GM10847 (cell line): Measurements from ENCODE around the gene NEU4.

ENCODE experiments used
- POLR2A ChIP-seq: IDR thresholded peaks from 2 replicates; pipeline ENCODE4 v1.6.1; 2011; ENCODE audit not compliant: insufficient read length; ENCODE audit errors: extremely low read depth

Gene NEU4

DNA sequence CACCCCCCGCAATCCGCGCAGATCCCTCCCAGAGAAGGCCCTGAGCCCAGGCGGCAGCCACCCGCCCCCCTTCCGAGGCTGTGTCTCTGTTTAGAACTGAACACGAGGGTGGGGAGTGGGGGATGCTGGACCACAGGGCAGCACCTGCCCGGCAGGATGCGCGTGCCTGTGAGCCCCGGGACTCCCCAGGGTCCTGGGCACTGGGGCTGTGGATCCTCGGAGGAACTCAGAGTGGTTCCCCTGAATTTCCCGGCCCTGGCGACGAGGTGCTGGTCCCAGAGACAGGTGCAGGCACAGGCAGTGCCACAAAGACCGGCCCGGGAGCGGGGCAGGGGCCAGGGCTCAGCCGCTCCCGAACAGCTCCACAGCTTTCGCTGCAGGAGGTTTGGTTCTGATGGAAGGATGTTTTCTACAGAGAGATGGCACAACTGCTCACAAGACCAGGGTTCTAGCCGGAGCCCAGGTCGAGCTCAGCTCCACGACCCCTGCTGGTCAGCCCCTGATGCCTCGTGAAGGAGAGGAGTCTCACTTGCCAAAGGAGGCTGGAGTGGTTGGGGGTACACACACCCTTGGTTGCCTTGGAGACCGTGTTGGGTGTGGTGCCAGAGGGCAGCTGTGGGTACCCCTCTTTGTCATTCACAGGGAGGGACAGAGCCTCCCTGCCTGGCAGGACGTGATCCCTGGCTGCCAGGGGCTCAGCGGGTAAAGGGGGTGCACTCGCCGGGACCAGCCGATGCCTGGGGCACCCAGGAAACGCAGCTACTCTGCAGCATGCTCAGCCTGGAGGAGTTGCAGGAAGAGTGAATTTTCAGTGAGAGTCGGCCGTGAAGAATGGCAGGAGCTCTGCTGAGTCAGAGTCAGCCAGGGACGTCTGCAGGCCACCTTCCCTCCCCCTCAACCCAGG, 4.4 kb upstream of the NEU4 start:
- no peak for TF ChIP-seq POLR2A

DNA sequence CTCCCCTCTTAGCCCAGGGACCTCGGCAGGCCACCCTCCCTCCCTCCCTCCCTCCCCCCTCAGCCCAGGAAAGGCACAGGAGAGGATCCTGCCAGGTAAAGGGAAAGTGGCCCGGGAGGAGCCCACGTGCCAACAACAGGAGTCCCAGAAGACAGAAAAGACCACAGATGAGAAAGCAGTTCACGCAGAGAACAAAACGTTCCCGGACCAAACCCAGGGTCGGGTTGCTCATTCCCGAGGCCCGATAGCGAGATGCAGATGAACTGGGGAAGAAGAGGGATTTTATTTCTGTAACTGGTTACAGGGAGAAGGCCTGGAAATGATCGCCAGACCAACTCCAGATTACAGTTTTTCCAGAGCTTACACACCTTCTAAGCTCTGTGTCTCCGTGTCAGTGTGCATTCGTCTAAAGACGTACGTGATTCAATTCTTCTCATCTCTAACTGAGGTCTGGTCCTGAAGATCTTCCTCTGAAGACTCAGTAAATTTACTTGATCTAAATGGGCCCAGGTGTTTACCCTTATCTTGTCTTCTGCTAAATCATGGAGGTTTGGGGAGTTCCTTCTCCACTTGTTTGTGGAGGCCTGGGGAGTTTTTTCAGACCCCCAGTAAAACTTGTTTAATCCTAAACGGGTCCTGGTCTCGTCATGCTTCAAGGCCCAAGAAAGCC, 807 bp upstream of the NEU4 start:
- no peak for TF ChIP-seq POLR2A

DNA sequence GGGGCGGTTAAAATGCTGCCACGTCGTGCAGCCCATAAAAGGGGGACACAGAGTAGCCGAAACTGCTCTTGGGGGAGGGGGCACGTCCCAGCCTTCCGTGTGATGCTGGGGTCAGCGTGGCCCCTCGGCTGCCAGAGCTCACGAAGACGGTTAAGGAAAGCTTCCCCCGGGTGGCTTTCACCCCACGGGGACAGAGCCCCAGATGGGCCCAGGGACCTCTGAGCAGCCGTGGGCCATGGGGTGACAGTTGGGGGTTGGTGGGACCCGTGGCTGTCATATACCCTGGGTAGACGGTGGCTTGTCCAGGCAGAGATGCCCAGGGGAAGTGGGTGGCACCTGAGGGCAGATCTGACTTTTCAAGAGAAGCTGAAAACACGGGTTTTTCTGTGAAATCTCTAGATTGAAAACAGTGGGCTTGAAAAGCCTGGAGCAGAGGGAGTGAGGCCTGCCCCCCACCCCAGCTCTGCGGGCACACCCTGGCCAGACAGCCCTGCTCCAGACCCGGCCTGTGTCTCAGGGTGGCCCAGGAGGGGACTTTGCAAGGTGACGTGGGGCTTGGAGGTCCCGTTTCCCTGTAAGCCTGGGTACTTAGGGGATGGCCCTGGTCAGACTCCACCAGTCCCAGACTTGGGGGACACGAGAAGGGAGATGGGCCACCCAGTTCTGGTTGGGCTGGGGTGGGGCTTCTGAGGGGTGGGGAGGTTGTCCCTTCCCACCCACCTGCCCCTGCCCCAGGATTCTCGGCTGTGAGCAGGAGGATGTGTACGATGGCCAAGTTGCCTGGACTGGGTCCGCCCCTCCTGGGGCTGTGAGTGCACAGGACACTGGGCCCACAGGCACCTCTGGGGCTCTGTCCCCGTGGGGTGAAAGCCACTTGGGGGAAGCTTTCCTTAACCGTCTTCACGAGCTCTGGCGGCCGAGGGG, 652 bp downstream of the NEU4 start:
- no peak for TF ChIP-seq POLR2A

DNA sequence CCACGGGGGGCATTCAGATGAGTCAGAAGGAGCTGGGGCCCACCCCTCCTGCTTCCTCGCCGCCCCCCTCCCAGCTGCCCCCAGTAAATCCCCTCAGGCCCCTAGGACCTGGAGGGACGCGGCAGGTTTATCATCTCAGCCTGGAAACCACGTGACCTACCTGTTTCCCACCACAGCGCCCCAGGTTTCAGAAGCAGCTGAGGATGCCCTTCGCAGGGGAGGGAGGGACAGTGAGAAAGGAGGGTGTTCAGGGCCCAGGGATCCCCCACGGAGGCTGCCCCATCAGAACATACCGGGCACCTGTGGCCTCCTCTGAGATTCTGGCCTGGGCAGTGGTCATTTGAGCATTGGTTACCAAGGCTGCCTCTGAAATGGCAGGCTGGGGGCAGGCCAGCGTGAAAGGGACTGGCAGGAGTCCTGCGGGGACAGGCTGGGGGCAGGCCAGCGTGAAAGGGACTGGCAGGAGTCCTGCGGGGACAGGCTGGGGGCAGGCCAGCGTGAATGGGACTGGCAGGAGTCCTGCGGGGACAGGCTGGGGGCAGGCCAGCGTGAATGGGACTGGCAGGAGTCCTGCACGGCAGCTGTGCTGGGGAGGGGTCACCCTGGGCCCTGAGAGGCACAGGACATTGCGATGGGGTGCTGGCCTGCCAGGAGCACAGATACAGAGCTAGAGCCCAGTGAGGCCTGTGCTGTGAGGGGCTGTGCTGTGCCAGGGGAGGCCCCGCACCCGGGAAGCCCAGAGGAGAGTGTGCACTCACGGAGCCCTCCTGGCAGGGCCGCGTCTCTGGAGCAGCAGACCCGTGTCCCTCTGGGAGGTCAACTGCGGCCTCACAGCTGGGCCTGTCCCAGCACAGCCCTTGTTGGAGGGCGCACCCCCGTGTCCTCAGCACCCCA, 1.6 kb downstream of the NEU4 start:
- no peak for TF ChIP-seq POLR2A

DNA sequence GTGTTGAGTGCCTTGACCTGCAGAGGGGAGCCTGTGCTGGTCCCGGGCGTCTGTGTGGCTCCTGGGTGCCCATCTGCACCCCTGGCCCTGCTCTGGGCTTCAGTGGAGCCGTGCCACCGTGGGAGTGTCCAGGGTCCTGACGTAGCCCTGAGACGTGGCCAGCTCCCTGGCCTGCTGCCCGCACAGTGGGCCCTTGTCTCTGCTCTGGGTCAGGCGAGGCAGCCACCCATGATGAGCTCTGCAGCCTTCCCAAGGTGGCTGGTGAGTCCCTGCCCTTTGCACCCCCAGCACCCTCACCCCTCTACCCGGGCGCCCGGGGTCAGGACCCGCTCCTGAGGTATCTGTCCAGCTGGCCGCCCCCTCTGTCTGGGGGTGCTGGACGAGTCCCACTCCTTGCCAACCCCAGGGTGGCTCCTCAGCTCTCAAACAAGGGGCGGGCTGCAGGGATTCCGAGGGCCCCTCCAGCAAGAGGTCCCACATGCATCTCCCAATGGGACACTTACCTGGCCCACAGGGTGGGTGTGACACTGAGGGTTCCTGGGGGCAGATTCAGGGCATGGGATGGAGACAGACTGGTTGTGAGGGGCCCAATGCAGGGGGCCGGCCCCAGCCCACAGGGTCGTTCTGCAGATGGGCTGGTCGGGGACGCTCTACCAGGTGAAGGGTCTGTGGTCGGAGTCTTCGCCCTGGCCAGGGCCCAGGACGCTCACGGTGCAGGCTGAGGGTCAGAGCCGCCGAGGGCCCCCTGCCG, 2.4 kb downstream of the NEU4 start:
- no peak for TF ChIP-seq POLR2A

DNA sequence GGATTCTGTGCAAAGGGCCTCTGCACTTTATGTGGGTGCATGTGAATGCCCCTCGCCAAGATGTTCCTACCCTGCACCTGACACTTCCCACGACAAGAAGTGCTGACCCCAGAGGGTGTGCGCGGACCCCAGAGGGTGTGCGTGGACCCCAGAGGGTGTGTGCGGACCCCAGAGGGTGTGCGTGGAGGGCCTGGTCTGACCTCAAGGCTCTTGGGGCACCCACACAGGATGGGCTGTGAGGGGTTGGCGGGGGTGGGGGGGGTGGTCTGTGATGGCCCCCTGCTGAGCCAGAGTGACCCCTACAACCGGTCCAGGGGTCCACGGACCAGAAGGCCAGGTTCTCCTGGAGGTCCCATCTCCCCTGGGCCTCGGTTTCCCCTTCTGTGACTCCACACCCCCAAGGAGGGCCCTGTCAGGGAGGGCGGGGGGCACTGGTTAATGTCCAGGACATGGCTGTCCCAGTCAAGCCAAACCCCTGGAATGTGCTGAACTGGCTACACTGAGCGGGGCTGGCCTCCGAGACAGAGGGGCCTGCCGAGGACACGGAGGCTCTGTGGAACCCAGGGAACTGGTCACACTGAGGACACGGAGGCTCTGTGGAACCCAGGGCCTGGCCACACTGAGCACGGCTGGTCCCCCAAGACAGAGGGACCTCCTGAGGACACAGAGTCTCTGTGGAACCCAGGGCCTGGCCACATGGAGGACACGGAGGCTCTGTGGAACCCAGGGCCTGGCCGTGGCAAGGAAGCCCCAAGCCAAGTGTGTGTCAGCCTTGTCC, 3.1 kb downstream of the NEU4 start:
- no peak for TF ChIP-seq POLR2A

DNA sequence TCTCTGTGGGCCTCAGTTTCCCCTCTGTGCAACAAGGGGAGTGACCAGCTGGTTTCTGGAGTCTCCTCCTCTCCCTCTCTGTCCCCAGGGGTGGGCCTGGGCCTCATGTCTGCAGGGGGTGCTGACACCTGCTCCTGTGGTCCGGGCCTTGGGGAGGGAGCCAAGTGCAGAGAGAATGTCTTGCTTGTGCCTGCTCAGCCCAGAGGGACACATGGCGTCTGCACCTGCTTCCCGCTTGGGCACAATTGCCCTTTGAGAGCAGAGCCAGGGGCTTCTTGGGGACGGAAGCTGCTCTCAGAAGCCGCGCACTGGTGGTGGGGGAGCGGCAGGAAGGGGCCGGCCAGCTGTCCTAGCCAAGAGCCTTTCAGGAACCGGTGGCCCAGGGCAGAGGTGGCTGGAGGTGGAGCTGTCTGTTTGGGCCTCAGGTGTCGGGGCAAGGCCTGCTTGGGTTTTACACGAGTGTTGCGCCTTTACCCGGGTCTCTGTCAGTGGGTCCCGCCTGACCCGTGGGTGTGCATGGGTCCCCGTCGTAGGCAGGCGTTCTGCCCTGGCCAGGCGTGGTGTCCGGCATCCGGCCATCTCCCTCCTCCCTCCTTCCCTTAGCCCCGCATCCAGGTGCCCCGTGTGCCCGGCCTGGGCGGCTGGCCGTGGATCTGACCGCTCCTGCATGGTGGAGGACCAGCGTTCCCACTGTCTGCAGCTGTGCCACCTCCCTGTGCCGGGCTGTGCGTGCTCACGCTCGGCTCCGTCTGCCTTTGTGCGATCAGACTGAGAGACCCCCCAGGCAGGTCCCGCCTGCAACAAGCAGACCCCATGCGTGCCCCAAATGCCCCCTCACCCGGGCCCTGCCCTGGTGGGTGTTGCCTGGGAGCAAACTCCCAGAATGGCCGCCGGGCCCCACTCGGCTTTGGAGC, 4.0 kb downstream of the NEU4 start:
- no peak for TF ChIP-seq POLR2A

DNA sequence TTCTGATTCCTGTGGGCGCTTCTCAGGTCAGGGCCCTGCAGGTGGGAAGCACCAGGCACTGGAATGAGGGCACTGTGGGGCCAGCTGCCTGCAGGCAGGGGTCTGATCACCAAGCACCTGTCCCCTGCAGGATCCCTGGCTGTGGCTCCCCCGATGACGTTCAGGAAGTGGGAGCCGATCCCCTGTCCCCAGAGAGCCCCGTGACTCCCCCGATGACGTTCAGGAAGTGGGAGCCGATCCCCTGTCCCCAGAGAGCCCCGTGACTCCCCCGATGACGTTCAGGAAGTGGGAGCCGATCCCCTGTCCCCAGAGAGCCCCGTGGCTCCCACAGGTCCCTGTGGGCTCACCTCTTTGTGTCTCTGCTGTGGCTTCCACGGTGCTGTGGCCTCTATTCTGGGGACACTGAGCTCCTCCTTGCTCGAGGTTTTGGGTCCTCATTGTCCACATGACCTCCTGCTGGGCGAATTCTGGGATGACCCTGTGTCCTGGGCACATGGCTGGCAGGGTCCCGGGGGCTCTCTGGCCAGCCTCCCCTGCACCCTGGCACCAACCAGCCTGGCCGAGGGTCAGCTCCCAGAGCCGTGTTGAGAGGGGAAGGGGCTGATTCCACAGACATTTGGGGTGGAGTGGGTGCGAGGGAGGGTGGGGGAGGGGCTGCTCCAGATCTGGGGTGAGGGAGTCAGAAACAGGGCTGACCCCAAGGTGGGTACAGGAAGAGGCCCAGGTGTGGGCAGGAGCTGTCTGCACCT, 4.8 kb downstream of the NEU4 start:
- TF ChIP-seq POLR2A = no peak

DNA sequence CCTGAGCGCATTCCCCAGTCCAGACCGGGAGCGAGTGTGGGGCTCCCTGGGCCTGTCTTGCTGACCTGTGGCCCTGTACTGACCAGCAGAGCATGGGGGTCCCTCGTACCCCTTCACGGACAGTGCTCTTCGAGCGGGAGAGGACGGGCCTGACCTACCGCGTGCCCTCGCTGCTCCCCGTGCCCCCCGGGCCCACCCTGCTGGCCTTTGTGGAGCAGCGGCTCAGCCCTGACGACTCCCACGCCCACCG, 5.3 kb downstream of the NEU4 start:
- TF ChIP-seq POLR2A = no peak

DNA sequence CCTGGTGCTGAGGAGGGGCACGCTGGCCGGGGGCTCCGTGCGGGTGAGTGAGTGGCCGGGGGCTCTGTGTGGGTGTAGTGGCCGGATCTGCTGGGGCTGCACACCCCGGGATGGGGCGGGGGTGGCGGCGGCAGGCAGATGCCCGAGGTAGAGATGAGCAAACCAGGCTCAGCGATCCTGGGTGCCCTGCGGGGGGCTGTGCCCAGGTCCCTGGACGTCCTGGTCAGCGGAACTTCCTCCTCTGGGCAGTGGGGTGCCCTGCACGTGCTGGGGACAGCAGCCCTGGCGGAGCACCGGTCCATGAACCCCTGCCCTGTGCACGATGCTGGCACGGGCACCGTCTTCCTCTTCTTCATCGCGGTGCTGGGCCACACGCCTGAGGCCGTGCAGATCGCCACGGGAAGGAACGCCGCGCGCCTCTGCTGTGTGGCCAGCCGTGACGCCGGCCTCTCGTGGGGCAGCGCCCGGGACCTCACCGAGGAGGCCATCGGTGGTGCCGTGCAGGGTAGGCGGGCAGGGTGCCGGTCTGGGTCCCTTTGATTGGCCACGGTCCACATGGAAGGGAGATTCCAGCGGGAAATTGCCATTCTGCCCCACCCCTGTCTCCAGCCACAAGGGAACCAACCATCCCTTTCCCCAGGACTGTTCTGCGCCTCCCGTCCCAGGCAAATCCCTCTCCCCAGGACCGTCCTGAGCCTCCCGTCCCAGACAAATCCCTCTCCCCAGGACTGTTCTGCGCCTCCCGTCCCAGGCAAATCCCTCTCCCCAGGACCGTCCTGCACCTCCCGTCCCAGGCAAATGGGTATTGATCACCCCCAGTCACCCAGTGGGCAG, 5.9 kb downstream of the NEU4 start:
- TF ChIP-seq POLR2A = no peak
